Heart left ventricle (tissue), 13 donors: ENCODE data around the gene OPRD1.

ENCODE experiments used
- POLR2A ChIP-seq, 2 donors: fragments of 450-650 bp; IDR thresholded peaks; one replicate each; pipeline ENCODE4 v1.6.1; 2017; ENCODE audit warnings: antibody characterized with exemption in 2 of 2, mild to moderate bottlenecking in 2 of 2, moderate library complexity in 2 of 2
- TF ChIP-seq, protein P1 (sequence below), 12 donors: fragments of 200-600 bp; sonication (generic) in 4 of 12; IDR thresholded peaks; one replicate each; pipeline versions ENCODE4 v1.5.0 to v1.8.0; 2018 to 2022; ENCODE audit warnings: antibody characterized with exemption in 12 of 12, mild to moderate bottlenecking in 5 of 12
- donor health status: ischemic (EF 13 %, LVEDD 7.1; RV severe dilation, severe dysfunction).
- donor health status: DM: no; HTN: yes; CAD: no.
- donor health status: DM: no; HTN: no; CAD: no.
- donor health status: ischemic (EF 25% LVEDD 6.9; RV normal size, moderate dysfunction).
- donor health status: ischemic (EF 25% LVEDD 5.7; RV mildly dilated, moderate dysfunction).
- donor health status: ischemic (EF 35%, LVEDD 5.7; RV mildly dilated, moderate dysfunction).
- donor health status: nonischemic (EF 11% LVEDD 7.7; RV severe dilation, severe dysfunction).
- donor health status: DM: yes; HTN: yes; CAD: no.
- donor health status: PGD.
- donor health status: ischemic (EF 29% LVEDD 5.4; RV normal size, mild dysfunction).
- donor health status: nonischemic (EF 23%, LVEDD 6.1; RV moderate dilation, normal function).

DNA sequence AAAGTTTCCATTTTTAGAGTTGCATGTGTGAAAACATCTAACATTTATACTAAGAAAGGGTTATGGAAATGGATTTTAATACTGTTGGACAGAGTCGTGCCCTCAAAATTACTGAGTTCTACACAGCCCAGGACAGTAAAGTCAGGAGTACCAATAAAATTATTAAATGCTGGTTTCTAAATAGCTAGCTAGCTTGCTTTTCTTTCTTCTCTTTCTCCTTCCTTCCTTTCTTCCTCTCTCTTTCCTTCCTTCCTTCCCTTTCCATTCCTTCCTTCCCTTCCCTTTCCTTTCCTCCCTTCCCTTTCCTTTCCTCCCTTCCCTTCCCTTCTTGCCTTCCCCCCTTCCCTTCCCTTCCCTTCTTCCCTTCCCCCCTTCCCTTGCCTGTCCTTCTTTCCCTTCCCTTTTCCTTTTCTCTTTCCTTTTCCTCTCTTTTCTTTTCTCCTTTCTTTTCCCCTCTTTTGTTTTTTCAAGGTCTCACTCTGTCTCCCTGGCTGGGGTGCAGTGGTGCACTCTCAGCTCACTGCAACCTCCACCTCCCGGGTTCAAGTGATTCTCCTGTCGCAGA lies 41.3 kb upstream of the OPRD1 start:
- TF ChIP-seq, protein P1, sequence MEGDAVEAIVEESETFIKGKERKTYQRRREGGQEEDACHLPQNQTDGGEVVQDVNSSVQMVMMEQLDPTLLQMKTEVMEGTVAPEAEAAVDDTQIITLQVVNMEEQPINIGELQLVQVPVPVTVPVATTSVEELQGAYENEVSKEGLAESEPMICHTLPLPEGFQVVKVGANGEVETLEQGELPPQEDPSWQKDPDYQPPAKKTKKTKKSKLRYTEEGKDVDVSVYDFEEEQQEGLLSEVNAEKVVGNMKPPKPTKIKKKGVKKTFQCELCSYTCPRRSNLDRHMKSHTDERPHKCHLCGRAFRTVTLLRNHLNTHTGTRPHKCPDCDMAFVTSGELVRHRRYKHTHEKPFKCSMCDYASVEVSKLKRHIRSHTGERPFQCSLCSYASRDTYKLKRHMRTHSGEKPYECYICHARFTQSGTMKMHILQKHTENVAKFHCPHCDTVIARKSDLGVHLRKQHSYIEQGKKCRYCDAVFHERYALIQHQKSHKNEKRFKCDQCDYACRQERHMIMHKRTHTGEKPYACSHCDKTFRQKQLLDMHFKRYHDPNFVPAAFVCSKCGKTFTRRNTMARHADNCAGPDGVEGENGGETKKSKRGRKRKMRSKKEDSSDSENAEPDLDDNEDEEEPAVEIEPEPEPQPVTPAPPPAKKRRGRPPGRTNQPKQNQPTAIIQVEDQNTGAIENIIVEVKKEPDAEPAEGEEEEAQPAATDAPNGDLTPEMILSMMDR (IDR thresholded peaks at IDR 0.05) = no peak
- no peak for TF ChIP-seq POLR2A (IDR thresholded peaks at IDR 0.05)
